ENCODE results near the gene THSD7B. TPM values are rescaled to one million over a fixed set of nuclear protein-coding genes. Genes with fewer than 3 reads are reported as not detected.

The THSD7B gene
- total and polyA plus RNA-seq, 7 donors = 0.03 to 0.67 (median 0.13) TPM; not detected in 1

DNA sequence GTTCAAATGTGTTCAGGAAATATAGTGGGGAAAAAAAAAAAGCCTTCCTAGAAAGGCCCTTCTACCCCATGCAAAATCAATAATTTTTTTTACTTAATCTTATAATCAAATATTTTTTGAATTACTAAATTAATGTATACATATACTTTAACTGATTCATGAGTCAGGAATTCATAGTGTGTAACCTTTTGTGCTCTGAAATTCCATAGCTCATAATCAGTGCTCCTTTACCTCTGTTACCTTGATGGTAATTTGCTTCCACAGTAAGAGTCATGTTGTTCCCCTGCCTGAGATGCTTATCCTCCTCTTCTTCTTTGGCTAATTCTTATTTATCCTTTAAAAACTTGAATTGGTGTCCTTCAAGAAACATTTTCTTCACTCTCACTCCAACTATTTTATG lies 414.2 kb downstream of the THSD7B start:
- TF ChIP-seq, protein P1, sequence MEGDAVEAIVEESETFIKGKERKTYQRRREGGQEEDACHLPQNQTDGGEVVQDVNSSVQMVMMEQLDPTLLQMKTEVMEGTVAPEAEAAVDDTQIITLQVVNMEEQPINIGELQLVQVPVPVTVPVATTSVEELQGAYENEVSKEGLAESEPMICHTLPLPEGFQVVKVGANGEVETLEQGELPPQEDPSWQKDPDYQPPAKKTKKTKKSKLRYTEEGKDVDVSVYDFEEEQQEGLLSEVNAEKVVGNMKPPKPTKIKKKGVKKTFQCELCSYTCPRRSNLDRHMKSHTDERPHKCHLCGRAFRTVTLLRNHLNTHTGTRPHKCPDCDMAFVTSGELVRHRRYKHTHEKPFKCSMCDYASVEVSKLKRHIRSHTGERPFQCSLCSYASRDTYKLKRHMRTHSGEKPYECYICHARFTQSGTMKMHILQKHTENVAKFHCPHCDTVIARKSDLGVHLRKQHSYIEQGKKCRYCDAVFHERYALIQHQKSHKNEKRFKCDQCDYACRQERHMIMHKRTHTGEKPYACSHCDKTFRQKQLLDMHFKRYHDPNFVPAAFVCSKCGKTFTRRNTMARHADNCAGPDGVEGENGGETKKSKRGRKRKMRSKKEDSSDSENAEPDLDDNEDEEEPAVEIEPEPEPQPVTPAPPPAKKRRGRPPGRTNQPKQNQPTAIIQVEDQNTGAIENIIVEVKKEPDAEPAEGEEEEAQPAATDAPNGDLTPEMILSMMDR (IDR thresholded peaks at IDR 0.05) = no peak
- no peak overlapping the region for H3K4me3 ChIP-seq
- intact Hi-C loops (cut with DNase I) = no loop called here
- no peaks in the 10 kb centered on the region for H3K27me3 ChIP-seq (ENCODE audit: insufficient read depth in 3 of 3, low read length in 2 of 3)
- no peaks in the 10 kb centered on the region for H3K36me3 ChIP-seq (ENCODE audit: insufficient read depth in 1 of 2, low read depth in 1 of 2)
- DNase-seq = no peak
- H3K4me1 ChIP-seq = no peaks in the 10 kb centered on the region
- H3K9me3 ChIP-seq = no peaks in the 10 kb centered on the region
- ATAC-seq = no peak
- H3K27ac ChIP-seq = no peak overlapping the region

DNA sequence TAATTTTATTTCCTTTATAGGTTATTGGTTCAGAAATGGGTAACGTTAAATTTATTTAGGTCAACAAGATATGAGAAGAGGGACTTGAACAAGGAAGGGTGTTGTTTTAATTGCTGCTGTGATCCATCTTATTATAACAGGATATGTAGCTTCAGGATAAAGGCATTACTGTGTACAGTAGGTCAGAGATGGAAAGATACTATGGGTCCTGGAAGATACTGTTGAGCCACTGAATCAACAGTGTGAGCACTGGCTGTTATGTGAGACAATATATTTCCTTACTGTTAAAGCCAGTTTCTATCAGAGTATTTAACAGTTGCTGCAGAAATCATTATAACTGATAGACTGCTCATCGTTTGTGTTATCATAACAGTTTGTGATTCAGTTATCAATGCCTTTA lies 414.7 kb downstream of the THSD7B start:
- H3K4me1 ChIP-seq = no peaks in the 10 kb centered on the region
- H3K4me3 ChIP-seq = no peak overlapping the region
- no peaks in the 10 kb centered on the region for H3K36me3 ChIP-seq (ENCODE audit: insufficient read depth in 1 of 2, low read depth in 1 of 2)
- no peak overlapping the region for H3K27ac ChIP-seq
- WGBS, 3 donors = 87 to 95% (median 94%) methylated on average over 2 of the region's 2 CpGs
- intact Hi-C loops (cut with DNase I) = no loop called here
- no peaks in the 10 kb centered on the region for H3K9me3 ChIP-seq
- ATAC-seq (no peak), DNase-seq (no peak)
- TF ChIP-seq, protein P1 (IDR thresholded peaks at IDR 0.05) = no peak
- no peaks in the 10 kb centered on the region for H3K27me3 ChIP-seq (ENCODE audit: insufficient read depth in 3 of 3, low read length in 2 of 3)

DNA sequence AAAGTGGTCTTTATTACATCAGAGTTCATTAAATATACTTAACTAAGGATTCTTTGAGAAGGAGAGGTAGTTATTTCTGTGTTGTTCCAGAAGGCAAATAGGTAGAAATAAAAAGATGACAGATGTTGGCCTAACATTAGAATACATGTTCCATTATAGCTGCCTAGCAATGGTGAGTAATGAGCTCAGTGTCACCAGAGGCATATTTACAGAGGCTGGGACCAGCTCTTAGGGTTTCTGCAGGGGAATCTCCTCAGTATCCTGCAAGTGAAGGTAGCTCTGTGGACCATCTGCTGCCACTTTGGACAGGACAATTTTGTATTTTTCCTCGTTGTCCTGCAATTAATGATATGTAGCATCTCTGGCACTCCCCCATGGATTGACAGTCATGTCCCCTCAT lies 416.0 kb downstream of the THSD7B start:
- no peaks in the 10 kb centered on the region for H3K36me3 ChIP-seq (ENCODE audit: insufficient read depth in 1 of 2, low read depth in 1 of 2)
- H3K9me3 ChIP-seq = no peaks in the 10 kb centered on the region
- no peaks in the 10 kb centered on the region for H3K27me3 ChIP-seq (ENCODE audit: insufficient read depth in 3 of 3, low read length in 2 of 3)
- ATAC-seq = no peak
- whole genome bisulfite sequencing, 3 donors = 78 to 84% (median 81%) methylated on average over 1 of the region's 1 CpG
- TF ChIP-seq, protein P1 (IDR thresholded peaks at IDR 0.05) = no peak
- intact Hi-C loops (cut with DNase I) = no loop called here
- H3K4me3 ChIP-seq = no peak overlapping the region
- DNase-seq = no peak
- no peak overlapping the region for H3K27ac ChIP-seq
- H3K4me1 ChIP-seq = no peaks in the 10 kb centered on the region

GRCh38 chr2:137182071-137182470 lies 416.7 kb downstream of the THSD7B start:
- Histone ChIP-seq H3K27ac (no peak overlapping the region), H3K36me3 (ENCODE audit: insufficient read depth in 1 of 2, low read depth in 1 of 2) (no peaks in the 10 kb centered on the region), H3K9me3 (no peaks in the 10 kb centered on the region), H3K4me3 (no peak overlapping the region), H3K4me1 (no peaks in the 10 kb centered on the region), H3K27me3 (ENCODE audit: insufficient read depth in 3 of 3, low read length in 2 of 3) (no peaks in the 10 kb centered on the region)
- intact Hi-C loops (cut with DNase I) = no loop called here
- ATAC-seq = no peak
- WGBS, 3 donors = 66 to 84% (median 77%) methylated on average over 3 of the region's 3 CpGs
- TF ChIP-seq, protein P1 (IDR thresholded peaks at IDR 0.05) = no peak
- DNase-seq = no peak

DNA sequence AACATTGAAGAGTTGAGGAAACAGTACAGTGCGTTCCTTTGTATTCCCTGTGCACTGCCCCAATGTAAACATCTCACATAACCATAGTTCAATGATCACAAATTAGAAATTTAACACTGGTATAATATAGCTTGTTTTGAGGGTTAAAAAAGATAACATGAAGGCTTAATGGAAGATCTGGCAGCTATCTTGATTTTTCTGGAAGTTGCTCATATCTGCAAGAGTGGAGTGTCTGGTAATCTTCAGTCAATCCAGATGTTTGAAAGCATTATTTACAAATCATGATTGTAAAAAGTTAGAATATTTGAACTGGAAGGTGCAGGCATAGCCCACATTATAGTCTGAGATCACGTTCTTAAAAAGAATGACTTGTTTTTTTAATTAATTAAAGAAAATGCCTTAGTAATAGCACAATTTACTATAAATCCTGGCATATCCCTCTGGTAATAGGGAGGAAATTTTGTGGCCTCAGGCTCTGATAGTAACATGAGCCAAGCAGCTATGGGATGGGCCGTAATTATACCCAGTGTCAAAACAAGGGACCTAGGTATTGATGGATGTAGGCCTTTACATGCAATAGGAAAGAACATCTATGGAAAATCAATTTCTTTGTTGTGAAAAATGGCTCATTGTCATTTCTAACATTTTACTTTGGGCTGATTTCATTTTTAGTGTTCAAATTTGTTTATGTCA lies 418.0 kb downstream of the THSD7B start:
- intact Hi-C loops (cut with DNase I) = no loop called here
- no peak for DNase-seq
- Histone ChIP-seq H3K27ac (no peak overlapping the region), H3K36me3 (ENCODE audit: insufficient read depth in 1 of 2, low read depth in 1 of 2) (no peaks in the 10 kb centered on the region), H3K27me3 (ENCODE audit: insufficient read depth in 3 of 3, low read length in 2 of 3) (no peaks in the 10 kb centered on the region), H3K4me3 (no peak overlapping the region), H3K4me1 (no peaks in the 10 kb centered on the region), H3K9me3 (no peaks in the 10 kb centered on the region)
- ATAC-seq = no peak
- TF ChIP-seq, protein P1 (IDR thresholded peaks at IDR 0.05) = no peak
- 82 to 95% (median 89%) methylated on average over 3 of the region's 3 CpGs for WGBS, 3 donors
